Neural progenitor cell (in vitro differentiated cells): Measurements from ENCODE around the gene POLDIP3.

Source experiments
- EZH2 ChIP-seq: fragments of 200-600 bp; sonication (generic); IDR thresholded peaks from 2 replicates; pipeline ENCODE4 v1.6.1; 2017; ENCODE audit warnings: antibody characterized with exemption, mild to moderate bottlenecking, moderate library complexity
- EZH2phosphoT487 ChIP-seq: fragments of 200-600 bp; sonication (generic); IDR thresholded peaks from 2 replicates; pipeline ENCODE4 v1.6.1; 2017; ENCODE audit warnings: antibody characterized with exemption
- TF ChIP-seq, protein P1 (sequence below): fragments of 200-600 bp; sonication (generic); IDR thresholded peaks from 2 replicates; pipeline ENCODE4 v1.5.1; 2017; ENCODE audit warnings: antibody characterized with exemption, mild to moderate bottlenecking

DNA sequence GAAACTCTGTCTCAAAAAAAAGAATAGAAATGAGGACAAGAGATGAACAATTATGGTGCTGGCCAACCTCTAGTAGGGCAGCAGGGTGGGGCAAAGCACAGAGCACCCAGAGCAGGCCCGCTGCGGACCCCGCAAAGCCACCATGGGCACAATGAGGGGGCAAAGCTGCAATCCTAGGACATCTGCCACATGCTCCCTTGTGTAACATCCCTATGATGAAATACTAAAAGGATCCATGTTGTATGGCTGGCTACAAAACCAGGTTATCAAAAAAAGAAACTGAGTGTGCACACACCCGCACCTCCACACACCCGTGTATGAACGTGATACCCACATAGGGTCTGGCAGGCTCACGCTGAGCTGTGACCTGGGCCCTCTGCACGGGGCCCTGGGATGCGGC lies 18.3 kb upstream of the POLDIP3 start:
- TF ChIP-seq, protein P1, sequence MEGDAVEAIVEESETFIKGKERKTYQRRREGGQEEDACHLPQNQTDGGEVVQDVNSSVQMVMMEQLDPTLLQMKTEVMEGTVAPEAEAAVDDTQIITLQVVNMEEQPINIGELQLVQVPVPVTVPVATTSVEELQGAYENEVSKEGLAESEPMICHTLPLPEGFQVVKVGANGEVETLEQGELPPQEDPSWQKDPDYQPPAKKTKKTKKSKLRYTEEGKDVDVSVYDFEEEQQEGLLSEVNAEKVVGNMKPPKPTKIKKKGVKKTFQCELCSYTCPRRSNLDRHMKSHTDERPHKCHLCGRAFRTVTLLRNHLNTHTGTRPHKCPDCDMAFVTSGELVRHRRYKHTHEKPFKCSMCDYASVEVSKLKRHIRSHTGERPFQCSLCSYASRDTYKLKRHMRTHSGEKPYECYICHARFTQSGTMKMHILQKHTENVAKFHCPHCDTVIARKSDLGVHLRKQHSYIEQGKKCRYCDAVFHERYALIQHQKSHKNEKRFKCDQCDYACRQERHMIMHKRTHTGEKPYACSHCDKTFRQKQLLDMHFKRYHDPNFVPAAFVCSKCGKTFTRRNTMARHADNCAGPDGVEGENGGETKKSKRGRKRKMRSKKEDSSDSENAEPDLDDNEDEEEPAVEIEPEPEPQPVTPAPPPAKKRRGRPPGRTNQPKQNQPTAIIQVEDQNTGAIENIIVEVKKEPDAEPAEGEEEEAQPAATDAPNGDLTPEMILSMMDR: no peak
- no peak for TF ChIP-seq EZH2phosphoT487
- no peak for TF ChIP-seq EZH2
